Measurements from ENCODE around the gene MCAT. TPM values are rescaled to one million over a fixed set of nuclear protein-coding genes. Genes with fewer than 3 reads are reported as not detected.

The MCAT gene
- polyA plus RNA-seq, 1 of the 3 experiments (the other 2 are of a cell fraction): 12.0 TPM

GRCh38 chr22:43099095-43099494, 44.1 kb downstream of the MCAT start (continued):
- TF ChIP-seq, protein P1, sequence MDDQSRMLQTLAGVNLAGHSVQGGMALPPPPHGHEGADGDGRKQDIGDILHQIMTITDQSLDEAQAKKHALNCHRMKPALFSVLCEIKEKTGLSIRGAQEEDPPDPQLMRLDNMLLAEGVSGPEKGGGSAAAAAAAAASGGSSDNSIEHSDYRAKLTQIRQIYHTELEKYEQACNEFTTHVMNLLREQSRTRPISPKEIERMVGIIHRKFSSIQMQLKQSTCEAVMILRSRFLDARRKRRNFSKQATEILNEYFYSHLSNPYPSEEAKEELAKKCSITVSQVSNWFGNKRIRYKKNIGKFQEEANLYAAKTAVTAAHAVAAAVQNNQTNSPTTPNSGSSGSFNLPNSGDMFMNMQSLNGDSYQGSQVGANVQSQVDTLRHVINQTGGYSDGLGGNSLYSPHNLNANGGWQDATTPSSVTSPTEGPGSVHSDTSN (IDR thresholded peaks at IDR 0.05): no peak
- TF ChIP-seq CHD2 (IDR thresholded peaks at IDR 0.05; ENCODE audit: low read length, partially characterized antibody) (no peak), SMC3 (IDR thresholded peaks at IDR 0.05; ENCODE audit: low read depth, low read length) (no peak), RAD21 (IDR thresholded peaks at IDR 0.05; ENCODE audit: low read length) (no peak)
- TF ChIP-seq, protein P2, sequence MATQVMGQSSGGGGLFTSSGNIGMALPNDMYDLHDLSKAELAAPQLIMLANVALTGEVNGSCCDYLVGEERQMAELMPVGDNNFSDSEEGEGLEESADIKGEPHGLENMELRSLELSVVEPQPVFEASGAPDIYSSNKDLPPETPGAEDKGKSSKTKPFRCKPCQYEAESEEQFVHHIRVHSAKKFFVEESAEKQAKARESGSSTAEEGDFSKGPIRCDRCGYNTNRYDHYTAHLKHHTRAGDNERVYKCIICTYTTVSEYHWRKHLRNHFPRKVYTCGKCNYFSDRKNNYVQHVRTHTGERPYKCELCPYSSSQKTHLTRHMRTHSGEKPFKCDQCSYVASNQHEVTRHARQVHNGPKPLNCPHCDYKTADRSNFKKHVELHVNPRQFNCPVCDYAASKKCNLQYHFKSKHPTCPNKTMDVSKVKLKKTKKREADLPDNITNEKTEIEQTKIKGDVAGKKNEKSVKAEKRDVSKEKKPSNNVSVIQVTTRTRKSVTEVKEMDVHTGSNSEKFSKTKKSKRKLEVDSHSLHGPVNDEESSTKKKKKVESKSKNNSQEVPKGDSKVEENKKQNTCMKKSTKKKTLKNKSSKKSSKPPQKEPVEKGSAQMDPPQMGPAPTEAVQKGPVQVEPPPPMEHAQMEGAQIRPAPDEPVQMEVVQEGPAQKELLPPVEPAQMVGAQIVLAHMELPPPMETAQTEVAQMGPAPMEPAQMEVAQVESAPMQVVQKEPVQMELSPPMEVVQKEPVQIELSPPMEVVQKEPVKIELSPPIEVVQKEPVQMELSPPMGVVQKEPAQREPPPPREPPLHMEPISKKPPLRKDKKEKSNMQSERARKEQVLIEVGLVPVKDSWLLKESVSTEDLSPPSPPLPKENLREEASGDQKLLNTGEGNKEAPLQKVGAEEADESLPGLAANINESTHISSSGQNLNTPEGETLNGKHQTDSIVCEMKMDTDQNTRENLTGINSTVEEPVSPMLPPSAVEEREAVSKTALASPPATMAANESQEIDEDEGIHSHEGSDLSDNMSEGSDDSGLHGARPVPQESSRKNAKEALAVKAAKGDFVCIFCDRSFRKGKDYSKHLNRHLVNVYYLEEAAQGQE (IDR thresholded peaks at IDR 0.05; ENCODE audit: low read depth, low read length): no peak

DNA sequence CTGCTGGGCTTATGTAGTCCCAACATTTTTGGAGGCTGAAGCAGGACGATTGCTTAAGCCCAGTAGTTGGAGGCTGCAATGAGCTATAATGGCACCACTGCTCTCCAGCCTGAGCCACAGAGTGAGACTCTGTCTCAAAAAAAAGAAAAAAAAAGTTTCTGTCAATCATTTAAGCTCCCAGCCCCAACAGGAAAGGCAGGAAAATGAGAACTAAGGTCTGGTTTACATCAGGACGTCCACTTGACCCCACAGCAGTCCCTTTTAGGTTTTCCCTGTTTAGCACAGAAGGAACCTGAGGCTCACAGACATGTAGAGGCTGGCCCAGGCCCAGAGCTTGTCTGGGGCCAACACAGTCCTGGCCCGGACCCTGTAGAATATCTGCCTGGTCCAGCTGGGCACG, 44.8 kb downstream of the MCAT start:
- Histone ChIP-seq H3K9me3 (no peaks in the 10 kb centered on the region), H3K4me2 (no peak overlapping the region), H3K27me3 (ENCODE audit: insufficient read depth) (no peaks in the 10 kb centered on the region), H3K36me3 (replicated peaks in 1 of 2; ENCODE audit: control insufficient read depth in 1 of 2, insufficient read depth in 2 of 2, low read length in 1 of 2) (no peaks in the 10 kb centered on the region), H2AFZ (ENCODE audit: low read depth) (no peak overlapping the region), H3K27ac (ENCODE audit: low read depth in 2 of 2, low read length in 1 of 2) (no peak overlapping the region), H4K20me1 (ENCODE audit: insufficient read depth) (no peaks in the 10 kb centered on the region), H3K4me1 (ENCODE audit: control insufficient read depth in 1 of 2, insufficient read depth in 2 of 2, low read depth in 1 of 2, low read length in 1 of 2) (peaks cover 0 to 12% of the 10 kb centered on the region in 2 experiments; a peak in 1 of 4 replicates), H3F3A (replicated peaks; ENCODE audit: insufficient read depth) (no peaks in the 10 kb centered on the region), H3K9ac (no peak overlapping the region), H3K4me3 (ENCODE audit: low read depth in 2 of 2, low read length in 1 of 2) (no peak overlapping the region), H3K9me2 (no peaks in the 10 kb centered on the region), H3K79me2 (ENCODE audit: insufficient read depth) (no peaks in the 10 kb centered on the region)
- ChIA-PET CTCF (no interaction called here), POLR2A (no interaction called here)
- DNase-seq: no peak
- TF ChIP-seq, protein P3, sequence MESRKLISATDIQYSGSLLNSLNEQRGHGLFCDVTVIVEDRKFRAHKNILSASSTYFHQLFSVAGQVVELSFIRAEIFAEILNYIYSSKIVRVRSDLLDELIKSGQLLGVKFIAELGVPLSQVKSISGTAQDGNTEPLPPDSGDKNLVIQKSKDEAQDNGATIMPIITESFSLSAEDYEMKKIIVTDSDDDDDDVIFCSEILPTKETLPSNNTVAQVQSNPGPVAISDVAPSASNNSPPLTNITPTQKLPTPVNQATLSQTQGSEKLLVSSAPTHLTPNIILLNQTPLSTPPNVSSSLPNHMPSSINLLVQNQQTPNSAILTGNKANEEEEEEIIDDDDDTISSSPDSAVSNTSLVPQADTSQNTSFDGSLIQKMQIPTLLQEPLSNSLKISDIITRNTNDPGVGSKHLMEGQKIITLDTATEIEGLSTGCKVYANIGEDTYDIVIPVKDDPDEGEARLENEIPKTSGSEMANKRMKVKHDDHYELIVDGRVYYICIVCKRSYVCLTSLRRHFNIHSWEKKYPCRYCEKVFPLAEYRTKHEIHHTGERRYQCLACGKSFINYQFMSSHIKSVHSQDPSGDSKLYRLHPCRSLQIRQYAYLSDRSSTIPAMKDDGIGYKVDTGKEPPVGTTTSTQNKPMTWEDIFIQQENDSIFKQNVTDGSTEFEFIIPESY (IDR thresholded peaks at IDR 0.05; ENCODE audit: borderline replicate concordance, low read depth): no peak
- TF ChIP-seq RAD21 (IDR thresholded peaks at IDR 0.05; ENCODE audit: low read length) (no peak), FOSL2 (IDR thresholded peaks at IDR 0.05; ENCODE audit: borderline replicate concordance, low read depth) (no peak), MAX (IDR thresholded peaks at IDR 0.05; ENCODE audit: low read depth) (no peak), FOXM1 (IDR thresholded peaks at IDR 0.05; ENCODE audit: low read depth) (no peak), CHD2 (IDR thresholded peaks at IDR 0.05; ENCODE audit: low read length, partially characterized antibody) (no peak), ELF1 (IDR thresholded peaks at IDR 0.05) (no peak), SMC3 (IDR thresholded peaks at IDR 0.05; ENCODE audit: low read depth, low read length) (no peak), NRF1 (IDR thresholded peaks at IDR 0.05; ENCODE audit: low read depth, low read length) (no peak), TAF1 (IDR thresholded peaks at IDR 0.05; ENCODE audit: borderline replicate concordance, low read depth, low read length) (no peak), RCOR1 (IDR thresholded peaks at IDR 0.05; ENCODE audit: low read length) (no peak), EP300 (IDR thresholded peaks at IDR 0.05; ENCODE audit: borderline replicate concordance in 1 of 2, low read depth in 1 of 2, low read length in 1 of 2) (no peak), RFX5 (IDR thresholded peaks at IDR 0.05; ENCODE audit: low read length) (no peak), GATA2 (CRISPR knock-in tag; IDR thresholded peaks at IDR 0.05) (no peak)
- TF ChIP-seq, protein P4, sequence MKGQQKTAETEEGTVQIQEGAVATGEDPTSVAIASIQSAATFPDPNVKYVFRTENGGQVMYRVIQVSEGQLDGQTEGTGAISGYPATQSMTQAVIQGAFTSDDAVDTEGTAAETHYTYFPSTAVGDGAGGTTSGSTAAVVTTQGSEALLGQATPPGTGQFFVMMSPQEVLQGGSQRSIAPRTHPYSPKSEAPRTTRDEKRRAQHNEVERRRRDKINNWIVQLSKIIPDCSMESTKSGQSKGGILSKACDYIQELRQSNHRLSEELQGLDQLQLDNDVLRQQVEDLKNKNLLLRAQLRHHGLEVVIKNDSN (IDR thresholded peaks at IDR 0.05; ENCODE audit: borderline replicate concordance, low read depth): no peak
- TF ChIP-seq, protein P2 (IDR thresholded peaks at IDR 0.05; ENCODE audit: low read depth, low read length): no peak
- WGBS (ENCODE audit: low lambda C conversion rate): 51% methylated on average over 3 of the region's 4 CpGs

All from SK-N-SH (cell line).